K562 (cell line): ENCODE results near the gene ZBED4. TPM values are rescaled to one million over a fixed set of nuclear protein-coding genes. Genes with fewer than 3 reads are reported as not detected.

ENCODE experiments used
- ATAC-seq: fragments of 200-7000 bp; cut with Tn5 transposase; 3 replicates; pipeline ENCODE4 v1.9.1; 2020; ENCODE audit warnings: moderate library complexity
- BruUV-seq: library from RNA; stranded (reverse); fragments of 400-500 nt; replicated peaks from 2 replicates; lab custom pipeline; 2021; lab: Mats Ljungman, UMichigan
- CTCF ChIA-PET: fragments of 300-600 bp; formaldehyde crosslinking; extraction: SDS; loops from one replicate; lab custom pipeline; 2021; ENCODE audit warnings: low intra/inter-chr PET ratio; lab: Yijun Ruan, JAX
- POLR2A ChIA-PET: fragments of 300-600, 350-650 bp; sonication (Branson Sonifier 250); formaldehyde crosslinking; extraction: SDS; loops from one replicate; lab custom pipeline; 2021; ENCODE audit warnings: antibody characterized with exemption, inconsistent platforms; lab: Yijun Ruan, JAX
- DNase-seq, 4 experiments: peaks; one replicate each; pipeline versions ENCODE4 v3.0.0 to v3.0.0-alpha.2; 2011 to 2018; ENCODE audit warnings: low spot score in 3 of 4, mixed read lengths in 3 of 4; ENCODE audit errors: extremely low read depth in 1 of 4
- FAIRE-seq: peaks from 2 replicates; lab custom pipeline; 2011; peaks lifted over from hg19 to GRCh38; lab: Jason Lieb, UNC
- H2AFZ ChIP-seq: 2 replicates; pipeline ENCODE4 v1.6.0; 2011; ENCODE audit warnings: low read depth, low read length, control low read depth, inconsistent platforms
- H3K27ac ChIP-seq: fragments of 200-600 bp; 3 replicates; pipeline ENCODE4 v1.8.0; 2011; ENCODE audit warnings: low read depth, mild to moderate bottlenecking, control low read depth, inconsistent platforms, low read length, moderate library complexity, mixed read lengths; ENCODE audit errors: extremely low read depth
- H3K27me3 ChIP-seq, 2 experiments: fragments of 300-600 bp in 1 of 2; 2 replicates in 1 of 2; 3 replicates in 1 of 2; pipeline versions ENCODE4 v1.6.0 to v1.8.0; 2011; ENCODE audit warnings: inconsistent platforms in 2 of 2, low read length in 2 of 2, mild to moderate bottlenecking in 1 of 2, mixed read lengths in 1 of 2, moderate library complexity in 1 of 2; ENCODE audit not compliant: control insufficient read depth in 2 of 2, insufficient read depth in 2 of 2
- H3K36me3 ChIP-seq: fragments of 300-600 bp; 3 replicates; pipeline ENCODE4 v1.8.0; 2011; ENCODE audit warnings: mild to moderate bottlenecking, low read length, inconsistent platforms; ENCODE audit not compliant: control insufficient read depth, insufficient read depth
- H3K4me1 ChIP-seq, 2 experiments: fragments of 200-600 bp in 1 of 2; replicated peaks in 1 of 2; 2 replicates in 1 of 2; 3 replicates in 1 of 2; pipeline versions ENCODE4 v1.5.1 to v1.8.0; 2011; ENCODE audit warnings: inconsistent platforms in 2 of 2, low read length in 2 of 2, mild to moderate bottlenecking in 1 of 2, mixed read lengths in 1 of 2, moderate library complexity in 1 of 2; ENCODE audit not compliant: control insufficient read depth in 2 of 2, insufficient read depth in 2 of 2
- H3K4me2 ChIP-seq: 2 replicates; pipeline ENCODE4 v1.6.1; 2011; ENCODE audit warnings: low read length, control low read depth, inconsistent platforms, mixed read lengths; ENCODE audit not compliant: insufficient read depth
- H3K4me3 ChIP-seq: fragments of 200-600 bp; sonication (generic), shearing (Covaris generic); 2 replicates; pipeline ENCODE4 v1.5.1; 2016; ENCODE audit warnings: control low read depth, inconsistent platforms
- H3K79me2 ChIP-seq: fragments of 200-600 bp; 3 replicates; pipeline ENCODE4 v1.8.0; 2011; ENCODE audit warnings: low read length, inconsistent platforms; ENCODE audit not compliant: control insufficient read depth, insufficient read depth
- H3K9ac ChIP-seq, 2 experiments: 2 replicates each; pipeline versions ENCODE4 v1.6.0 to v1.6.1; 2011; ENCODE audit warnings: low read depth in 2 of 2, low read length in 2 of 2, control low read depth in 1 of 2, inconsistent platforms in 1 of 2, mild to moderate bottlenecking in 1 of 2, mixed read lengths in 1 of 2; ENCODE audit not compliant: insufficient read depth in 1 of 2
- H3K9me1 ChIP-seq: one replicate; pipeline ENCODE4 v1.6.0; 2011; ENCODE audit warnings: inconsistent platforms, mild to moderate bottlenecking, low read length, moderate library complexity; ENCODE audit not compliant: control insufficient read depth, insufficient read depth
- H3K9me3 ChIP-seq: replicated peaks from 2 replicates; pipeline ENCODE4 v1.5.1; 2011; ENCODE audit warnings: low read depth, low read length, inconsistent platforms; ENCODE audit not compliant: control insufficient read depth, insufficient read depth
- H4K20me1 ChIP-seq: replicated peaks from 2 replicates; pipeline ENCODE4 v1.6.1; 2011; ENCODE audit warnings: low read length, inconsistent platforms, mixed read lengths; ENCODE audit not compliant: control insufficient read depth, insufficient read depth
- CHD2 ChIP-seq: IDR thresholded peaks from 2 replicates; pipeline ENCODE4 v1.6.1; 2011; ENCODE audit warnings: low read depth, low read length
- HMG20B ChIP-seq: fragments of 250-450 bp; sonication (Bioruptor Pico); IDR thresholded peaks from 2 replicates; pipeline ENCODE4 v1.5.0; 2021; ENCODE audit warnings: mild to moderate bottlenecking
- NFIX ChIP-seq: fragments of 250-450 bp; sonication (Bioruptor Pico); IDR thresholded peaks from 2 replicates; pipeline ENCODE4 v1.4.0; 2020; ENCODE audit warnings: low read depth, mild to moderate bottlenecking, moderate library complexity
- RBBP5 ChIP-seq: fragments of 200-600 bp; sonication (generic); IDR thresholded peaks from 2 replicates; pipeline ENCODE4 v1.6.1; 2012; ENCODE audit warnings: borderline replicate concordance, mild to moderate bottlenecking, low read length, control low read depth, inconsistent platforms; ENCODE audit not compliant: insufficient read depth, poor library complexity, severe bottlenecking
- SREBF2 ChIP-seq: sonication (generic); formaldehyde crosslinking; IDR thresholded peaks from 2 replicates; pipeline ENCODE4 v1.4.0; 2020; ENCODE audit warnings: mild to moderate bottlenecking, missing genetic modification reagents
- ZNF224 ChIP-seq: sonication (generic); formaldehyde crosslinking; IDR thresholded peaks from 2 replicates; pipeline ENCODE4 v1.8.0; 2022; ENCODE audit warnings: mild to moderate bottlenecking, missing genetic modification reagents
- ZNF24 ChIP-seq: fragments of 450-650 bp; IDR thresholded peaks from 2 replicates; pipeline ENCODE4 v1.6.1; 2016
- ZNF707 ChIP-seq: fragments of 250-450 bp; sonication (Bioruptor Pico); conservative IDR thresholded peaks from 2 replicates; pipeline ENCODE4 v1.8.0; 2022; ENCODE audit warnings: inconsistent platforms, mild to moderate bottlenecking, moderate library complexity
- ZNF766 ChIP-seq: fragments of 200-800 bp; sonication (Bioruptor generic); conservative IDR thresholded peaks from 2 replicates; pipeline ENCODE4 v1.6.1; 2016; ENCODE audit warnings: missing genetic modification characterization, missing compliant biosample characterization
- ZNF778 ChIP-seq: fragments of 450-650 bp; formaldehyde crosslinking; IDR thresholded peaks from 2 replicates; pipeline ENCODE4 v1.4.0; 2020; ENCODE audit warnings: mild to moderate bottlenecking, moderate library complexity
- WGBS: fragments of 100-300 bp; shearing (Covaris generic); methylation state at CpG from one replicate; pipeline ENCODE4 v1.1.6; 2016; ENCODE audit warnings: low coverage, mixed read lengths; ENCODE audit not compliant: insufficient coverage; ENCODE audit errors: missing lambda C conversion rate; 5-methylcytosine and 5-hydroxymethylcytosine counted together
- in situ Hi-C: fragments of 300-500 bp; cut with MboI; formaldehyde crosslinking; loops from 4 replicates; pipeline ENCODE4 v1.15.0; 2018; ENCODE audit warnings: inconsistent platforms, mixed read lengths
- intact Hi-C: fragments of 100-400 bp; cut with micrococcal nuclease; formaldehyde crosslinking; loops from 2 replicates; pipeline ENCODE4 v1.14.2; 2022
- polyA plus RNA-seq, 8 experiments: library from polyadenylated mRNA; depleted of rRNA in 4 of 8; stranded (reverse) in 5 of 8; unstranded in 3 of 8; fragments of >200 nt; fragmentation: Nextera tagmentation in 2 of 8; fragmentation: Illumina TruSeq in 1 of 8; extraction: Ambion mirVana in 2 of 8; extraction: Trizol in 1 of 8; gene quantifications; 2 replicates each; pipeline versions ENCODE4 v1.2.1 to v1.2.3, GENCODE V29; 2011 to 2014; ENCODE audit warnings: inconsistent platforms in 1 of 8, missing spikeins in 1 of 8
- total RNA-seq, 7 experiments: library from RNA; depleted of rRNA in 6 of 7; stranded (reverse); fragments of >200 nt in 6 of 7; fragmentation: Illumina TruSeq in 2 of 7; extraction: Trizol in 2 of 7; gene quantifications; 2 replicates each; pipeline versions ENCODE4 v1.2.1 to v1.2.3, GENCODE V29; 2011 to 2021; ENCODE audit warnings: low replicate concordance in 1 of 7
- TF ChIP-seq, protein P1 (sequence below): IDR thresholded peaks from 3 replicates; pipeline ENCODE4 v1.6.1; 2011; ENCODE audit warnings: borderline replicate concordance, mild to moderate bottlenecking; ENCODE audit not compliant: insufficient read length, insufficient read depth
- TF ChIP-seq, protein P2 (sequence below): fragments of 450-650 bp; IDR thresholded peaks from 2 replicates; pipeline ENCODE4 v1.6.1; 2016; ENCODE audit warnings: low read depth, mild to moderate bottlenecking, moderate library complexity

Gene ZBED4
- total and polyA plus RNA-seq, 9 of the 15 experiments (the other 6 are each of a cell fraction or from before 2014, with no cell fraction given): 1.5 to 16.8 (median 7.4) TPM

DNA sequence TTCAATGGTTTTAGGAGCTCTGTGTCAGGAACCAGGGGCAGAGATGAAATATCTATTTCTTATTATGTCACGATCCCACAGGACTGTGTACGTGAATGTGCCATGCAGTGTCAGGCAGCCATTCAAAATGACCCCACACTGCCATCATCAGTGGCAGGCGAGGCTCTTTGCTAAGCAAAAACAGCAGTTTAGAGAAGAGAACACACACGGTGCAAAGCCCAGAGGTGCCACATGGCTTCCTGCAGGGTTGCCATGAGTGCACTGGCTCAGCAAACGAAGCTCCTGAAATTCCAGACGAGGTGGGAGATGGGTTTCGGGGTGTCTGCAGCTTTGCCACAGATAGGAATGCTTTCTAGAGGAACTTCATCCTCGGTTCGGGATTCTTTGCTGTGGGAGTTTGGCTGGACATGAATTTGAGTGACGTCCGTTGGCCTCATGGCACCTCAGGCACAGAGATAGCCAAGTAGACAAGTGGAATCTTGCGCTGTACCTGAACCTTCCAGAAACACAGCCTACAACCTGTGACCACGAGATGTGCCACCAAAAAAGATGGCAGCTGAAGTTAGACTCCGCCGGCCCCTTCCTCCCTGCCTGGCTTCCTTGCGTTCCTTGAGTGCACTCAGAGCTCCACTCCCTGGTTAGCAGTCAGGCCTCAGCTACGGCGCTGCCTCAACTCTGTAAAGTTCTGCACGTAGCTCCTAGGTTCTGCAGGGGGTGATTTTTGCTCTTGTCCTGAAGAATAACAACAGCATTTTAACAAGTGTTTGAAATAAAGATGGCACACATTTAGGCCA, 7.8 kb upstream of the ZBED4 start:
- no peaks in the 10 kb centered on the region for H3K9me1 ChIP-seq
- in situ Hi-C loops: no loop called here
- H3K4me2 ChIP-seq: no peak overlapping the region
- FAIRE-seq (no peak), DNase-seq (no peak), ATAC-seq (no peak)
- no peak overlapping the region for H3K9ac ChIP-seq
- TF ChIP-seq RBBP5: no peak
- TF ChIP-seq ZNF224 (CRISPR knock-in tag): no peak
- TF ChIP-seq ZNF778: no peak
- no peak for TF ChIP-seq ZNF24
- TF ChIP-seq ZNF766: no peak
- no peak for TF ChIP-seq HMG20B
- TF ChIP-seq SREBF2 (CRISPR knock-in tag): no peak
- no peak for TF ChIP-seq ZNF707 (CRISPR knock-in tag)
- TF ChIP-seq, protein P1, sequence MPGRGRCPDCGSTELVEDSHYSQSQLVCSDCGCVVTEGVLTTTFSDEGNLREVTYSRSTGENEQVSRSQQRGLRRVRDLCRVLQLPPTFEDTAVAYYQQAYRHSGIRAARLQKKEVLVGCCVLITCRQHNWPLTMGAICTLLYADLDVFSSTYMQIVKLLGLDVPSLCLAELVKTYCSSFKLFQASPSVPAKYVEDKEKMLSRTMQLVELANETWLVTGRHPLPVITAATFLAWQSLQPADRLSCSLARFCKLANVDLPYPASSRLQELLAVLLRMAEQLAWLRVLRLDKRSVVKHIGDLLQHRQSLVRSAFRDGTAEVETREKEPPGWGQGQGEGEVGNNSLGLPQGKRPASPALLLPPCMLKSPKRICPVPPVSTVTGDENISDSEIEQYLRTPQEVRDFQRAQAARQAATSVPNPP: no peak
- no peak for TF ChIP-seq NFIX
- TF ChIP-seq, protein P2, sequence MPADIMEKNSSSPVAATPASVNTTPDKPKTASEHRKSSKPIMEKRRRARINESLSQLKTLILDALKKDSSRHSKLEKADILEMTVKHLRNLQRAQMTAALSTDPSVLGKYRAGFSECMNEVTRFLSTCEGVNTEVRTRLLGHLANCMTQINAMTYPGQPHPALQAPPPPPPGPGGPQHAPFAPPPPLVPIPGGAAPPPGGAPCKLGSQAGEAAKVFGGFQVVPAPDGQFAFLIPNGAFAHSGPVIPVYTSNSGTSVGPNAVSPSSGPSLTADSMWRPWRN: no peak
- no peak for TF ChIP-seq CHD2
- H4K20me1 ChIP-seq: no peaks in the 10 kb centered on the region
- no TSS peak for BruUV-seq
- intact Hi-C loops: no loop called here
- 6% methylated on average over 17 of the region's 19 CpGs for WGBS
- no peak overlapping the region for H3K4me3 ChIP-seq
- peaks cover 0 to 26% of the 10 kb centered on the region in 2 experiments; a peak in 2 of 5 replicates for H3K4me1 ChIP-seq
- CTCF ChIA-PET: no interaction called here
- H3K36me3 ChIP-seq: no peaks in the 10 kb centered on the region
- H3K27me3 ChIP-seq: peaks cover 28 to 32% of the 10 kb centered on the region in 2 experiments
- no peak overlapping the region; the same call in 2 of the 3 replicates for H3K27ac ChIP-seq
- POLR2A ChIA-PET: interaction anchor here (0.6 to 1.0 kb wide), 3 partner anchors 19 to 167 kb away, joined by 3 read pairs; partner anchors contain the start of gene IL17REL
- H2AFZ ChIP-seq: no peak overlapping the region
- no peaks in the 10 kb centered on the region for H3K9me3 ChIP-seq
- no peaks in the 10 kb centered on the region for H3K79me2 ChIP-seq
